CD4-positive, CD25-positive, alpha-beta regulatory T cell (primary cell): ENCODE results near the gene MMEL1. TPM values are rescaled to one million over a fixed set of nuclear protein-coding genes. Genes with fewer than 3 reads are reported as not detected.

ENCODE experiments used
- ATAC-seq, 2 donors: fragments of 150-1000 bp; cut with Tn5 transposase; one replicate each; pipeline ENCODE4 v1.10.0; 2021; ENCODE audit warnings: low read depth in 2 of 2, moderate number of reproducible peaks in 2 of 2, moderate library complexity in 1 of 2
- DNase-seq, 3 donors: peaks; one replicate each; pipeline versions ENCODE4 v3.0.0 to v3.0.0-alpha.2; 2012 to 2022; ENCODE audit warnings: mixed read lengths in 1 of 3
- H3K27ac ChIP-seq: one replicate; pipeline ENCODE4 v1.7.0; 2013; ENCODE audit warnings: mild to moderate bottlenecking, low read length; ENCODE audit not compliant: insufficient read depth, poor library complexity, severe bottlenecking
- H3K27me3 ChIP-seq: one replicate; pipeline ENCODE4 v1.7.0; 2013; ENCODE audit warnings: low read length; ENCODE audit not compliant: control insufficient read depth, insufficient read depth
- H3K36me3 ChIP-seq: one replicate; pipeline ENCODE4 v1.7.0; 2013; ENCODE audit warnings: mild to moderate bottlenecking, low read length, moderate library complexity; ENCODE audit not compliant: control insufficient read depth, insufficient read depth
- H3K4me1 ChIP-seq: 2 replicates; pipeline ENCODE4 v1.7.0; 2013; ENCODE audit warnings: mild to moderate bottlenecking, low read length; ENCODE audit not compliant: insufficient read depth, control insufficient read depth, poor library complexity, severe bottlenecking
- H3K4me3 ChIP-seq: one replicate; pipeline ENCODE4 v1.7.0; 2013; ENCODE audit warnings: low read depth, mild to moderate bottlenecking, low read length, moderate library complexity
- H3K9me3 ChIP-seq, 2 experiments: 1 replicate in 1 of 2; 2 replicates in 1 of 2; pipeline ENCODE4 v1.7.0; 2013; ENCODE audit warnings: low read length in 2 of 2, mild to moderate bottlenecking in 1 of 2, moderate library complexity in 1 of 2; ENCODE audit not compliant: control insufficient read depth in 2 of 2
- H3K27ac Mint-ChIP-seq, 3 donors: one replicate each; pipeline ENCODE4 v1.8.0; 2020 to 2022; ENCODE audit warnings: mild to moderate bottlenecking in 3 of 3, mixed read lengths in 3 of 3, moderate library complexity in 2 of 3
- H3K27me3 Mint-ChIP-seq: one replicate; pipeline ENCODE4 v1.8.0; 2022; ENCODE audit warnings: mild to moderate bottlenecking, mixed read lengths
- H3K36me3 Mint-ChIP-seq: one replicate; pipeline ENCODE4 v1.8.0; 2020; ENCODE audit warnings: mixed read lengths
- H3K4me1 Mint-ChIP-seq, 4 donors: one replicate each; pipeline ENCODE4 v1.8.0; 2020 to 2022; ENCODE audit warnings: mixed read lengths in 4 of 4, mild to moderate bottlenecking in 1 of 4
- H3K4me3 Mint-ChIP-seq, 4 donors: one replicate each; pipeline ENCODE4 v1.8.0; 2020 to 2022; ENCODE audit warnings: mild to moderate bottlenecking in 4 of 4, mixed read lengths in 4 of 4, moderate library complexity in 3 of 4
- H3K9me3 Mint-ChIP-seq, 7 donors: one replicate each; pipeline ENCODE4 v1.8.0; 2020 to 2022; ENCODE audit warnings: mixed read lengths in 7 of 7, mild to moderate bottlenecking in 3 of 7, moderate library complexity in 2 of 7
- polyA plus RNA-seq, 4 donors: library from polyadenylated mRNA; unstranded; fragments of 300-500 nt; fragmentation: Illumina TruSeq; gene quantifications; one replicate each; pipeline ENCODE4 v1.2.3, GENCODE V29; 2021
- total RNA-seq: library from RNA; stranded (reverse); gene quantifications from one replicate; pipeline ENCODE4 v1.2.3, GENCODE V29; 2022

Gene MMEL1
- total and polyA plus RNA-seq, 5 donors from 2014 or later: 0.79 to 18.1 (median 15.2) TPM

DNA sequence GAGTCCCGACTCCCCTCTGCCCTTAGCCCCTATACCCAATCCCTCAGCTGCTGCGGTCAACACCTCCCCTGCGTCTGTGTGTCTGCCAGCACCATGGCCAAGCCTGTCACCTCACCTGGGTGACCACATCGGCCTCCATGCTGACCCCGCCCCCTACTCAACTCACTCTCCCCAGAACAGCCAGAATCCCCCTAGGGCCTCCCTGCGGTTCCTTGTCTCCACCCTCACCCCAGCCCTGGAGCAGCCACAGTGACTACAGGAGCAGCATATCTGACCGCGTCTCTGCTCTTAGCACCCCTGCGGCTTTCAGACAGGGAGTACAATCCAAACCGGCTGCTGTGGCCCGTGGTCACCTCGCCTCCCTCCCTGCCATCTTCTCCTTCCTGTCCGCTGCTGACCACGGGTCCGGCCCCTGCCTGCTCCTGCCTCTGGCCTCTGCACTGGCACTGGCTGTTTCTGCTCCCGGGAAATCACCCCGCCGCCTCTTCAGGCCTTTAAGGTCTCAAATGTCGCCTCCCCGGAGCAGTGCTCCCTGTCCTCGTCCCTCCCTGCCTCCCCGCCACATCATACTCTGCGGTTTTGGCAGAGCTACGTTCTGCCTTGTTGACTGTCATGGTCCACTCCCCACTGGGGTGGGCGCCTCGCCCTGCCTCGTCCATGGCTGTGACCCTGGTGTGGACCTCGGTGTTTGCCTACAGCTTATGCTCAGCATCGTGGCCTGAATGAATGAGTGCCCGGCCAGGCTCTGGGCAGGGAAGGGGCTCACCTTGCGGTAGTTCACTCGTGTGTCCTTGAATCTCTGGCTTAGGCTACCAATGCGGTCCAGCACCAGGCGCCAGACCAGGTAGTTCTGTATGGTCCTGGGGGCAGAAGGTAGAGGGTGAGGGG is 35.1 kb downstream of the MMEL1 start:
- Mint-ChIP-seq H3K4me1 (peaks cover 0 to 2% (median under 1%) of the 10 kb centered on the region in 4 donors), H3K27ac (no peak overlapping the region), H3K36me3 (no peaks in the 10 kb centered on the region), H3K4me3 (peak overlapping the region in 1 of 4 donors; percentile 55), H3K27me3 (peaks cover 10% of the 10 kb centered on the region), H3K9me3 (peaks cover 0 to 3% (median 0%) of the 10 kb centered on the region in 7 donors)
- Histone ChIP-seq H3K4me1 (peaks cover 5% of the 10 kb centered on the region), H3K4me3 (no peak overlapping the region), H3K9me3 (no peaks in the 10 kb centered on the region), H3K27ac (no peak overlapping the region), H3K27me3 (no peaks in the 10 kb centered on the region), H3K36me3 (no peaks in the 10 kb centered on the region)
- peak in 1 of 3 donors; percentile 1 for DNase-seq
- no peak for ATAC-seq

DNA sequence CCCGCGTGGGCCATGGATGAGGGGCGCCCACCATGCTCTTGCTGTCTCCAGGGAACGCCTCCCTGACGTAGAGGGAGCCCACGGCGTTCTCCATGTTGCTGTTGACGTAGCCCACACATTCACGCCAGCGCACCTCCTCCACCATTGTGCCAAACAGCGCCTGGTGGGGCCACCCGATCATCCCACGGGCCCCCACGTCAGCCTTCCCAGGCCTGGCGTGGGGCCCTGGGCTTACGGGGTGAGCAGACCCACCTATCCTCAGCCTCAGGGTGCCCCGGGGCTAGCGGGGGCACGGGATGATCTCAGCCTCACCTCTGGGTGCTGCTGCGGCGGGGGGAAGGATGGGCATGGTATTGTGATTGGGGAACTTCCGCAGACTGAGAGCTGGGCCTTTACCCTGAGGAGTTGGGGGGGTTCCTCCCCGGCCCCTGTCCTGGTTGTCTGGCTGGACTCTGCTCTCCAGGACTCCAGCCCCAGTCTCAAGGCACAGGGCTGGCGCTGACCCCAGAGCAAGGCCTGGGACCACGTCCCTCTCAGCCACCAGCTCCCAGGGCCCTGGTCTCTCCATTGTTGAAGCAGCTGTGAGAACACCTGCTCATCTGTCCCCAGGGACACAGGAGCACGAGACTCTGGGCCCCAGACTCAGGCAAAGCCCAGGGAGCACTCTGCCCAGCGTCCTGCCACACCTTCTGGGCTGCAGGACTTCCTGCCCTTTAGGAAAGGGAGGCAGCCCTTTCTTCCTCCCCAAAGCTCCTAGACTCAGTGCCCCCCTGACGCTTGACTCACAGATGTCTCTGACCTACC is 36.1 kb downstream of the MMEL1 start:
- H3K27ac ChIP-seq: no peak overlapping the region
- no peaks in the 10 kb centered on the region for H3K9me3 ChIP-seq
- no peak overlapping the region for H3K4me3 ChIP-seq
- peaks cover 9% of the 10 kb centered on the region for H3K27me3 Mint-ChIP-seq
- no peaks in the 10 kb centered on the region for H3K27me3 ChIP-seq
- no peak overlapping the region for H3K27ac Mint-ChIP-seq
- peaks cover 0 to 4% (median 1%) of the 10 kb centered on the region in 4 donors for H3K4me1 Mint-ChIP-seq
- no peak for ATAC-seq
- H3K9me3 Mint-ChIP-seq: peaks cover 0 to 3% (median 0%) of the 10 kb centered on the region in 7 donors
- no peaks in the 10 kb centered on the region for H3K36me3 Mint-ChIP-seq
- H3K4me1 ChIP-seq: peaks cover 5% of the 10 kb centered on the region
- H3K4me3 Mint-ChIP-seq: no peak overlapping the region
- peak in 1 of 3 donors; percentile 0 for DNase-seq
- H3K36me3 ChIP-seq: no peaks in the 10 kb centered on the region

DNA sequence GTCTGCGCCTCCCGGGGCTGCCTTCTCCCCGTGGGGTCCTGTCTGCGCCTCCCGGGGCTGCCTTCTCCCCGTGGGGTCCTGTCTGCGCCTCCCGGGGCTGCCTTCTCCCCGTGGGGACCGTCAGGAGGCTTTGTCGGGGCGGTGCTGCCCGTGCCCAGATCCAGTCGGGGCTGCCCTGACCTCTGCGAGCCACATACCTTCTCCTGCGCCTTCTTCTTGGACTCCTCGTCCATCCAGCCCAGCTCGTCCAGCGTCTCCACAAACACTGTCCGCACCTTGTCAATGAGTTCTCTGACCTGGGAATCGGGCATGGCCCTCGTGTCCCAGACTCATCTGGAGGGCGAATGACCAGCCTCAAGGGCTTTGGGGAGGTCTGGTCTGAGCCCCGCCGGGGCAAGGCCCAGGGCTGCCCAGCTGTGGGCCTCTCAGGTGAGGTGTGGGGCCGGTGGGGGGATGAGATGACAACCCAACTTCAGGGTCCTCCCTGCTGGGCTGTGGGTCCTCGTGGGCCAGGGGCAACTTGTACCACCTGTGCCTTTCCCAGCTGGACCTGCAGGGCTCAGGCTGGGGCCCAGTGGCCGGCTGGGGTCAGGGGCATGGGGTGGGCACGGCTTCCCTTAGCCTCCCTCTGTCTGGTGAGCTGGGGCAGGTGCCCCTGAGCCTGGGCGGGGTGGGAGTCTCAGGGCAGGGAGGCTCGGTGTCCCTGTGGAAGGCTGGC is 36.8 kb downstream of the MMEL1 start:
- no peak overlapping the region for H3K4me3 ChIP-seq
- no peaks in the 10 kb centered on the region for H3K9me3 ChIP-seq
- Mint-ChIP-seq H3K9me3 (peaks cover 0 to 3% (median 0%) of the 10 kb centered on the region in 7 donors), H3K27me3 (peaks cover 5% of the 10 kb centered on the region), H3K27ac (no peak overlapping the region), H3K4me3 (peak overlapping the region in 1 of 4 donors; percentile 61), H3K4me1 (peaks cover 0 to 6% (median 1%) of the 10 kb centered on the region in 4 donors), H3K36me3 (no peaks in the 10 kb centered on the region)
- DNase-seq: peak in 1 of 3 donors; percentile 0
- H3K27ac ChIP-seq: no peak overlapping the region
- peaks cover 5% of the 10 kb centered on the region for H3K4me1 ChIP-seq
- no peaks in the 10 kb centered on the region for H3K36me3 ChIP-seq
- H3K27me3 ChIP-seq: no peaks in the 10 kb centered on the region
- no peak for ATAC-seq

DNA sequence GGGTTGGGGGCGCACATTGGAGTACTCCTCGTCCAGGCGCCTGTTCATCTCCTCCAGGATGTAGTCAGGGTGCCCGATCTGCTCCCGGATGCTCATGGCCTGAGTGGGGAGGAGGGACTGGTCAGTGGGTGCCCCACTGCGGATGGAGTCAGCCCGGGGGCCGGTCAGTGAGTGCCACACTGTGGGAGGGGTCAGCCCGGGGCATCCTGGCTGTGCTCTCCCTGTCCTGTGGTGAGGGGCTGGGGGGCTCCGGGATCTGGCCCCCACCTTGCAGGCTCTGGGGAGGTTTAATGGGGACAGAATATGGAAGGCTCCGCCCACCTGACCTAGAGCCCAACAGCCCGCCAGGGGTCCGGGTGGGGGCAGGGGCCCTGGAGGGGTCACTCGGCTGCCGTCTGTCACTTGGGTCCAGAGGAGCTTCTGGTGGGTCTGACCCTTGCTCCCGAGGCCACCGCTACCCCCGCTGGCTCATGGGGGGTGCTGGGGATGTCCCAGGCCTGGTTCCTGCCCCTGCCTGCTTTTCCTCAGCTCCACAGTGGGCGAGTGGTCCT is 37.5 kb downstream of the MMEL1 start:
- Histone ChIP-seq H3K9me3 (no peaks in the 10 kb centered on the region), H3K36me3 (no peaks in the 10 kb centered on the region), H3K27ac (no peak overlapping the region), H3K4me3 (no peak overlapping the region), H3K27me3 (no peaks in the 10 kb centered on the region), H3K4me1 (peaks cover 5% of the 10 kb centered on the region)
- Mint-ChIP-seq H3K9me3 (peaks cover 0 to 3% (median 0%) of the 10 kb centered on the region in 7 donors), H3K27me3 (peaks cover 5% of the 10 kb centered on the region), H3K36me3 (no peaks in the 10 kb centered on the region), H3K4me3 (no peak overlapping the region), H3K4me1 (peaks cover 0 to 7% (median 1%) of the 10 kb centered on the region in 4 donors), H3K27ac (no peak overlapping the region)
- ATAC-seq (no peak), DNase-seq (peak in 1 of 3 donors; percentile 0)

DNA sequence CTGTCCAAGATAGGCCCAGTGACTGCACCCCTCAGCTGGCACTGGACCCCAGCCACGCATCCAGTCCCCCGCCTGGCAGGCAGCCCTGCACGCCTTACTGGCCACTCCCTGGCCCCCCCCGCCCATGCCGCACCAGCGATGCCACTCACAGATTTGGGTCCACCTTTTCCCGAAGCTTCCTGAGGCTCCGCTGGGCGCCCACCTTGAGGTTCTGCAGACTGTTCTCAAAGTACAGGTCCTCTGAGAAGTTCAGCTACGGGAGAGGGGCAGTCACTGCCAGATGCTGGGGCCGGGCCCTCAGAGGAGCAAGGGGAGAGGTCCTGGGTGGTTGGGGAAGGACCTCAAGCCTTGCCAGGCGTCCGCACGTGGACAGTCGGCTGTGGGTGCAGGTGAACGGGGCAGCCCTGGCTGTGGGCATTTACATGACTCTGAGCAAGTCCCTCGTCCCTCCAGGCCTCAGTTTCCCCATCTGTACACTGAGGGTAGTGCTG is 38.1 kb downstream of the MMEL1 start:
- Mint-ChIP-seq H3K27me3 (peaks cover 5% of the 10 kb centered on the region), H3K4me1 (peaks cover 0 to 9% (median 1%) of the 10 kb centered on the region in 4 donors), H3K4me3 (no peak overlapping the region), H3K9me3 (peaks cover 0 to 3% (median 0%) of the 10 kb centered on the region in 7 donors), H3K36me3 (no peaks in the 10 kb centered on the region), H3K27ac (no peak overlapping the region)
- DNase-seq: no peak
- H3K27me3 ChIP-seq: no peaks in the 10 kb centered on the region
- H3K4me3 ChIP-seq: no peak overlapping the region
- no peak for ATAC-seq
- no peak overlapping the region for H3K27ac ChIP-seq
- no peaks in the 10 kb centered on the region for H3K36me3 ChIP-seq
- H3K4me1 ChIP-seq: peaks cover 5% of the 10 kb centered on the region
- no peaks in the 10 kb centered on the region for H3K9me3 ChIP-seq

DNA sequence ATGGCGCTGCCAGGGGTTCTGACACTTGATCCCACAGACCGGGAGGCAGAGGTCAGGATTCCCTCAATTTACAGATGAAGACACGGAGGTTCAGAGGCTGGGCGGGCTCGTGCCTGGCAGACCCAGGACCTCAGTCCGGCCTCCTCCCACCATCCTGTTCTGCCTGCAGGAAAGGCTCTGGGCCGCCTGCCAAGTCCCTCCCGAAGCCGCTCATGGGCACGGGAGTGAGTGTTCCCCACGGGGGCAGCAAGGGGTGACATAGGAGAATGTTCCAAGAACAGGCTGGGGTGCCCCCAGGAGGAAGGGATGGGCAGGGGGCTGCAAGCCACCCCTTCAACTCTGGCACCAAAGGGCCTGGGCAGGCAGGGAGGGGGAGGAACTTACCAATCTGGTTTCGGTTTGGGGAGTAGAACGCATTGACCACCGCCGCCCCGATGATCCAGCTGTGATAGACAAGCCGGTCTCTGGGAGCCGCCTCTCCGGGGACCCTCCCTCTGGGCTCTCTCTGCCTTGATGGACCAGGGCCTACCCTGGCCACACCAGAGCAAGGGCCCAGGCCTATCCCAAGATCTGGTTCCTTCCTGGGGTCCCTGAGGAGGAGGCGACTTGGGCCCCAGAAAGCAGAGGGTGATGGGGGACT is 38.7 kb downstream of the MMEL1 start:
- Mint-ChIP-seq H3K27me3 (peaks cover 5% of the 10 kb centered on the region), H3K4me3 (no peak overlapping the region), H3K4me1 (peaks cover 0 to 13% (median 1%) of the 10 kb centered on the region in 4 donors), H3K27ac (no peak overlapping the region), H3K9me3 (peaks cover 0 to 3% (median 0%) of the 10 kb centered on the region in 7 donors), H3K36me3 (no peaks in the 10 kb centered on the region)
- Histone ChIP-seq H3K36me3 (peaks cover 4% of the 10 kb centered on the region), H3K4me3 (no peak overlapping the region), H3K27me3 (no peaks in the 10 kb centered on the region), H3K9me3 (no peaks in the 10 kb centered on the region), H3K4me1 (peaks cover 5% of the 10 kb centered on the region), H3K27ac (no peak overlapping the region)
- DNase-seq (no peak), ATAC-seq (no peak)
